Right atrium auricular region (tissue), 2 donors: ENCODE data around the gene BCL11A. TPM values are rescaled to one million over a fixed set of nuclear protein-coding genes. Genes with fewer than 3 reads are reported as not detected.

Experiments
- DNase-seq: peaks from one replicate; pipeline ENCODE4 v3.0.0-alpha.2; 2019; ENCODE audit warnings: low spot score
- H3K27ac ChIP-seq, 2 donors: fragments of 200-600 bp; sonication (generic); 1 replicate in 1 of 2; 2 replicates in 1 of 2; pipeline ENCODE4 v1.5.1; 2016 to 2019
- H3K27me3 ChIP-seq, 2 donors: fragments of 200-600 bp; sonication (generic); one replicate each; pipeline versions ENCODE4 v1.5.1 to v1.6.0; 2017 to 2019
- H3K36me3 ChIP-seq: fragments of 200-600 bp; sonication (generic); one replicate; pipeline ENCODE4 v1.5.1; 2016
- H3K4me1 ChIP-seq, 2 donors: fragments of 200-600 bp; sonication (generic); one replicate each; pipeline versions ENCODE4 v1.5.1 to v1.6.0; 2017 to 2019
- H3K4me3 ChIP-seq, 2 donors: fragments of 200-600 bp; sonication (generic); 1 replicate in 1 of 2; 2 replicates in 1 of 2; pipeline ENCODE4 v1.5.1; 2017 to 2019; ENCODE audit warnings: mild to moderate bottlenecking in 1 of 2, moderate library complexity in 1 of 2
- H3K9me3 ChIP-seq, 2 donors: fragments of 200-600 bp; sonication (generic); one replicate each; pipeline ENCODE4 v1.5.1; 2019
- CTCF ChIP-seq, 2 donors: fragments of 200-600 bp; sonication (generic); IDR thresholded peaks; one replicate each; pipeline ENCODE4 v1.5.1; 2019; ENCODE audit warnings: antibody characterized with exemption in 2 of 2
- total RNA-seq, 2 donors: library from RNA; depleted of rRNA; stranded (reverse); fragments of >200 nt; gene quantifications; one replicate each; pipeline ENCODE4 v1.1.0, GENCODE V29; 2016

Gene BCL11A
- total RNA-seq, 2 donors from 2014 or later, result 2.2 to 3.3 TPM

- peaks cover 0 to 73% of the 10 kb centered on the region in 2 donors for H3K4me1 ChIP-seq
- TF ChIP-seq CTCF (IDR thresholded peaks at IDR 0.05), result no peak
- H3K4me3 ChIP-seq, result peak overlapping the region; percentile 50 to 66
- peaks cover 10 to 19% of the 10 kb centered on the region in 2 donors for H3K27me3 ChIP-seq
- H3K36me3 ChIP-seq, result no peaks in the 10 kb centered on the region
- no peaks in the 10 kb centered on the region for H3K9me3 ChIP-seq
- H3K27ac ChIP-seq, result peak overlapping the region; percentile 40 to 54
- no peak for DNase-seq
These were observed 2.0 kb downstream of the BCL11A start for GRCh38 chr2:60551240-60552077.

GRCh38 chr2:60550984-60551239 lies 2.5 kb downstream of the BCL11A start:
- Histone ChIP-seq H3K4me1 (peaks cover 0 to 70% of the 10 kb centered on the region in 2 donors), H3K9me3 (no peaks in the 10 kb centered on the region), H3K36me3 (no peaks in the 10 kb centered on the region), H3K4me3 (peak overlapping the region; percentile 44 to 66), H3K27me3 (peaks cover 10 to 16% of the 10 kb centered on the region in 2 donors), H3K27ac (no peak overlapping the region)
- TF ChIP-seq CTCF (IDR thresholded peaks at IDR 0.05), result no peak
- no peak for DNase-seq

- Histone ChIP-seq H3K27ac (peak overlapping the region; percentile 52 to 70), H3K27me3 (peaks cover 10 to 13% of the 10 kb centered on the region in 2 donors), H3K4me1 (peaks cover 0 to 64% of the 10 kb centered on the region in 2 donors), H3K36me3 (no peaks in the 10 kb centered on the region), H3K9me3 (no peaks in the 10 kb centered on the region), H3K4me3 (peak overlapping the region; percentile 44 to 66)
- TF ChIP-seq CTCF (IDR thresholded peaks at IDR 0.05), result peak; percentile 21 to 67
- DNase-seq, result no peak
These were observed 3.1 kb downstream of the BCL11A start for GRCh38 chr2:60550178-60550983.

- Histone ChIP-seq H3K27ac (peak overlapping the region; percentile 52 to 70), H3K27me3 (peaks cover 10 to 13% of the 10 kb centered on the region in 2 donors), H3K9me3 (no peaks in the 10 kb centered on the region), H3K4me3 (peak overlapping the region; percentile 44 to 66), H3K4me1 (peaks cover 0 to 59% of the 10 kb centered on the region in 2 donors), H3K36me3 (no peaks in the 10 kb centered on the region)
- no peak for DNase-seq
- TF ChIP-seq CTCF (IDR thresholded peaks at IDR 0.05), result no peak
These were observed 3.6 kb downstream of the BCL11A start for GRCh38 chr2:60549928-60550177.

- TF ChIP-seq CTCF (IDR thresholded peaks at IDR 0.05), result no peak
- Histone ChIP-seq H3K4me3 (peak overlapping the region; percentile 44 to 66), H3K27ac (peak overlapping the region; percentile 52 to 70), H3K36me3 (no peaks in the 10 kb centered on the region), H3K9me3 (no peaks in the 10 kb centered on the region), H3K27me3 (peaks cover 10 to 13% of the 10 kb centered on the region in 2 donors), H3K4me1 (peaks cover 0 to 54% of the 10 kb centered on the region in 2 donors)
- no peak for DNase-seq
These were observed 4.1 kb downstream of the BCL11A start for GRCh38 chr2:60549238-60549927.
